ENCODE results near the gene SMIM11.

The SMIM11 gene

DNA sequence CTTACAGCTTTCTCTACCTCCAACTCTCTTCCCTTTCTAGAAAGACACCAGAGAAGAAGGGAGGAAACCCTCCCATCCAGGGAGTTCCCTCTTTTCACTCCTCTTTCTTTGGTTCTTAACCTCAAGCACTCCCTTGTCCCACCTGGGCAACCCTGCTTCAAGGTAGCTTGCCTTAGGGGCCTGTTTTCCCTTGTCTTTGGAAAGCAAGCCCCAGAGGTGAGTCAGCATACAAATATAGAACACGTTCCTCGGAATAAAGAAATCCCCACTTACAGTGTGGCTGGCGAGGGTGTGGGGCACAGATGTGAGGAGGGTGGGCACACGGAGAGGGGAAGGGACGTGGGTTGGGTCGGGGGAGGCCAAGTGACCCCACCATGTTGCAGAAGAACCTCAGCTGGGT lies 37.6 kb upstream of the SMIM11 start (continued):
- no peak for TF ChIP-seq SCRT2 (tag by site-specific recombination; IDR thresholded peaks at IDR 0.05)
- TF ChIP-seq ZNF785 (tag by site-specific recombination; IDR thresholded peaks at IDR 0.05), result no peak
- TF ChIP-seq, protein P1, sequence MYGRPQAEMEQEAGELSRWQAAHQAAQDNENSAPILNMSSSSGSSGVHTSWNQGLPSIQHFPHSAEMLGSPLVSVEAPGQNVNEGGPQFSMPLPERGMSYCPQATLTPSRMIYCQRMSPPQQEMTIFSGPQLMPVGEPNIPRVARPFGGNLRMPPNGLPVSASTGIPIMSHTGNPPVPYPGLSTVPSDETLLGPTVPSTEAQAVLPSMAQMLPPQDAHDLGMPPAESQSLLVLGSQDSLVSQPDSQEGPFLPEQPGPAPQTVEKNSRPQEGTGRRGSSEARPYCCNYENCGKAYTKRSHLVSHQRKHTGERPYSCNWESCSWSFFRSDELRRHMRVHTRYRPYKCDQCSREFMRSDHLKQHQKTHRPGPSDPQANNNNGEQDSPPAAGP (tag by site-specific recombination; IDR thresholded peaks at IDR 0.05), result no peak
- TF ChIP-seq ZBTB1 (tag by site-specific recombination; IDR thresholded peaks at IDR 0.05), result no peak
- TF ChIP-seq ZNF266 (tag by site-specific recombination; IDR thresholded peaks at IDR 0.05; ENCODE audit: low read depth), result no peak
- TF ChIP-seq ZNF560 (tag by site-specific recombination; IDR thresholded peaks at IDR 0.05; ENCODE audit: borderline replicate concordance), result no peak
- TF ChIP-seq, protein P2, sequence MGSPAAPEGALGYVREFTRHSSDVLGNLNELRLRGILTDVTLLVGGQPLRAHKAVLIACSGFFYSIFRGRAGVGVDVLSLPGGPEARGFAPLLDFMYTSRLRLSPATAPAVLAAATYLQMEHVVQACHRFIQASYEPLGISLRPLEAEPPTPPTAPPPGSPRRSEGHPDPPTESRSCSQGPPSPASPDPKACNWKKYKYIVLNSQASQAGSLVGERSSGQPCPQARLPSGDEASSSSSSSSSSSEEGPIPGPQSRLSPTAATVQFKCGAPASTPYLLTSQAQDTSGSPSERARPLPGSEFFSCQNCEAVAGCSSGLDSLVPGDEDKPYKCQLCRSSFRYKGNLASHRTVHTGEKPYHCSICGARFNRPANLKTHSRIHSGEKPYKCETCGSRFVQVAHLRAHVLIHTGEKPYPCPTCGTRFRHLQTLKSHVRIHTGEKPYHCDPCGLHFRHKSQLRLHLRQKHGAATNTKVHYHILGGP (tag by site-specific recombination; IDR thresholded peaks at IDR 0.05), result no peak

DNA sequence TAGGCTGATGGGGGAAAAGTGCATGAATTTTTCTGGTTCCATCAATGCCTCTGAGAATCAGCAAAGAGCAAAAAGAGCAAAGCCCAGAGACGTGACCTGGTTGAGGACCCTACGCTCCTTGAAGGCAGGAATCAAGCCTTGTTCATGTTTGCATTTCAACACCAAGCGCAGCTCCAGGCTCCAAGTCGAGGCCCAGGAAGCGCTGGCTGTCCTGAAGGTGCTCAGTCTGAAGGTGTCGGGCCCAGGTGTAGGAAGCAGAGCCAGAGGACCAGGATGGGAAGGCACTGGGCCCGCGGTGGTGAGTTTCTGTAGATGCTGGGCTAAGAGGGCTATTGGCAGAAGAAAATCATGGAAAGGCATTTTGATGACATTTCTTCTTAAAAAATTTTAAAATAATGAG lies 37.1 kb upstream of the SMIM11 start:
- Histone ChIP-seq H3K27ac (ENCODE audit: extremely low read depth, low read depth, low read length) (no peak overlapping the region), H3K4me3 (ENCODE audit: low read depth, low read length) (no peak overlapping the region), H3K4me1 (ENCODE audit: control insufficient read depth, insufficient read depth, low read length) (no peaks in the 10 kb centered on the region), H3K9me3 (ENCODE audit: control insufficient read depth, insufficient read depth, low read depth, low read length) (no peaks in the 10 kb centered on the region), H3K36me3 (ENCODE audit: control insufficient read depth in 2 of 2, insufficient read depth in 1 of 2, low read length in 2 of 2) (no peaks in the 10 kb centered on the region)
- POLR2A ChIA-PET, result no interaction called here
- CTCF ChIA-PET, result interaction anchor here (0.7 to 1.6 kb wide), 4 partner anchors 11 to 1489 kb away, joined by 3 to 6 read pairs (median 5); no protein-coding TSS in a partner anchor
- TF ChIP-seq, protein P3, sequence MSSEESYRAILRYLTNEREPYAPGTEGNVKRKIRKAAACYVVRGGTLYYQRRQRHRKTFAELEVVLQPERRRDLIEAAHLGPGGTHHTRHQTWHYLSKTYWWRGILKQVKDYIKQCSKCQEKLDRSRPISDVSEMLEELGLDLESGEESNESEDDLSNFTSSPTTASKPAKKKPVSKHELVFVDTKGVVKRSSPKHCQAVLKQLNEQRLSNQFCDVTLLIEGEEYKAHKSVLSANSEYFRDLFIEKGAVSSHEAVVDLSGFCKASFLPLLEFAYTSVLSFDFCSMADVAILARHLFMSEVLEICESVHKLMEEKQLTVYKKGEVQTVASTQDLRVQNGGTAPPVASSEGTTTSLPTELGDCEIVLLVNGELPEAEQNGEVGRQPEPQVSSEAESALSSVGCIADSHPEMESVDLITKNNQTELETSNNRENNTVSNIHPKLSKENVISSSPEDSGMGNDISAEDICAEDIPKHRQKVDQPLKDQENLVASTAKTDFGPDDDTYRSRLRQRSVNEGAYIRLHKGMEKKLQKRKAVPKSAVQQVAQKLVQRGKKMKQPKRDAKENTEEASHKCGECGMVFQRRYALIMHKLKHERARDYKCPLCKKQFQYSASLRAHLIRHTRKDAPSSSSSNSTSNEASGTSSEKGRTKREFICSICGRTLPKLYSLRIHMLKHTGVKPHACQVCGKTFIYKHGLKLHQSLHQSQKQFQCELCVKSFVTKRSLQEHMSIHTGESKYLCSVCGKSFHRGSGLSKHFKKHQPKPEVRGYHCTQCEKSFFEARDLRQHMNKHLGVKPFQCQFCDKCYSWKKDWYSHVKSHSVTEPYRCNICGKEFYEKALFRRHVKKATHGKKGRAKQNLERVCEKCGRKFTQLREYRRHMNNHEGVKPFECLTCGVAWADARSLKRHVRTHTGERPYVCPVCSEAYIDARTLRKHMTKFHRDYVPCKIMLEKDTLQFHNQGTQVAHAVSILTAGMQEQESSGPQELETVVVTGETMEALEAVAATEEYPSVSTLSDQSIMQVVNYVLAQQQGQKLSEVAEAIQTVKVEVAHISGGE (tag by site-specific recombination; conservative IDR thresholded peaks at IDR 0.05; ENCODE audit: low read depth), result no peak
- TF ChIP-seq ZBTB7A (tag by site-specific recombination; IDR thresholded peaks at IDR 0.05; ENCODE audit: low read depth) (no peak), ZNF585B (tag by site-specific recombination; IDR thresholded peaks at IDR 0.05) (no peak), FEZF1 (tag by site-specific recombination; IDR thresholded peaks at IDR 0.05) (no peak), ZNF133 (tag by site-specific recombination; IDR thresholded peaks at IDR 0.05) (no peak), ZNF292 (tag by site-specific recombination; IDR thresholded peaks at IDR 0.05; ENCODE audit: borderline replicate concordance, low read depth) (no peak)

DNA sequence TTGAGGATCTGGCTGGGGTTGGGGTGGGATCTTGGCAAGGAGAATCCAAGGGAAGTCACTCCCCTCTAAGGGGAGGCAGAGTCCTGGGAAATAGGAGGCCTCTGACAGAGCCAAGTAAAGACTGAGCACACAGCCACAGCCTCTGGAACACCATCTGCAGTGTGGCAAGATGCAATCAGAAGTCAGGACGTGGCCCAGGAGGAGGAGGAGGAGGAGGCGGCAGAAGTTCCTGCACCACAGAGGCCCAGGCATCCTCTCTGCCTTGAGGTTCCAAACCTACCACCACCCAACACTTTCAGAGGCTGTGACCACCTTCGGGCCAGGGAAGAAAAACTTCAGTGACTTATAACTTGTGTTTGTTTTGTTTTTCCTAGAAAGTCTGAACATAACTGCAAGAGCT lies 35.2 kb upstream of the SMIM11 start:
- H3K9me3 ChIP-seq (ENCODE audit: control insufficient read depth, insufficient read depth, low read depth, low read length), result no peaks in the 10 kb centered on the region
- CTCF ChIA-PET, result interaction anchor here (1.4 kb wide), 1 partner anchor 23 kb away, joined by 4 read pairs; no protein-coding TSS in a partner anchor
- TF ChIP-seq ZNF155 (tag by site-specific recombination; IDR thresholded peaks at IDR 0.05) (no peak), ZNF157 (tag by site-specific recombination; IDR thresholded peaks at IDR 0.05) (no peak), GLI4 (tag by site-specific recombination; IDR thresholded peaks at IDR 0.05) (no peak), HOXA7 (CRISPR knock-in tag; IDR thresholded peaks at IDR 0.05; ENCODE audit: borderline replicate concordance) (no peak), ZNF561 (tag by site-specific recombination; IDR thresholded peaks at IDR 0.05; ENCODE audit: borderline replicate concordance) (no peak), HOXC10 (CRISPR knock-in tag; IDR thresholded peaks at IDR 0.05) (no peak)
- TF ChIP-seq, protein P4, sequence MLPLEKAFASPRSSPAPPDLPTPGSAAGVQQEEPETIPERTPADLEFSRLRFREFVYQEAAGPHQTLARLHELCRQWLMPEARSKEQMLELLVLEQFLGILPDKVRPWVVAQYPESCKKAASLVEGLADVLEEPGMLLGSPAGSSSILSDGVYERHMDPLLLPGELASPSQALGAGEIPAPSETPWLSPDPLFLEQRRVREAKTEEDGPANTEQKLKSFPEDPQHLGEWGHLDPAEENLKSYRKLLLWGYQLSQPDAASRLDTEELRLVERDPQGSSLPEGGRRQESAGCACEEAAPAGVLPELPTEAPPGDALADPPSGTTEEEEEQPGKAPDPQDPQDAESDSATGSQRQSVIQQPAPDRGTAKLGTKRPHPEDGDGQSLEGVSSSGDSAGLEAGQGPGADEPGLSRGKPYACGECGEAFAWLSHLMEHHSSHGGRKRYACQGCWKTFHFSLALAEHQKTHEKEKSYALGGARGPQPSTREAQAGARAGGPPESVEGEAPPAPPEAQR (tag by site-specific recombination; IDR thresholded peaks at IDR 0.05), result no peak
- H3K4me1 ChIP-seq (ENCODE audit: control insufficient read depth, insufficient read depth, low read length), result no peaks in the 10 kb centered on the region
- POLR2A ChIA-PET, result no interaction called here
- no peak overlapping the region for H3K27ac ChIP-seq (ENCODE audit: extremely low read depth, low read depth, low read length)
- H3K4me3 ChIP-seq (ENCODE audit: low read depth, low read length), result no peak overlapping the region
- no peaks in the 10 kb centered on the region for H3K36me3 ChIP-seq (ENCODE audit: control insufficient read depth in 2 of 2, insufficient read depth in 1 of 2, low read length in 2 of 2)
